Measurements from ENCODE around the gene ASNSD1.
A peak's percentile ranks its signal among the peaks of the same experiment; 100 is the strongest.

Gene ASNSD1

DNA sequence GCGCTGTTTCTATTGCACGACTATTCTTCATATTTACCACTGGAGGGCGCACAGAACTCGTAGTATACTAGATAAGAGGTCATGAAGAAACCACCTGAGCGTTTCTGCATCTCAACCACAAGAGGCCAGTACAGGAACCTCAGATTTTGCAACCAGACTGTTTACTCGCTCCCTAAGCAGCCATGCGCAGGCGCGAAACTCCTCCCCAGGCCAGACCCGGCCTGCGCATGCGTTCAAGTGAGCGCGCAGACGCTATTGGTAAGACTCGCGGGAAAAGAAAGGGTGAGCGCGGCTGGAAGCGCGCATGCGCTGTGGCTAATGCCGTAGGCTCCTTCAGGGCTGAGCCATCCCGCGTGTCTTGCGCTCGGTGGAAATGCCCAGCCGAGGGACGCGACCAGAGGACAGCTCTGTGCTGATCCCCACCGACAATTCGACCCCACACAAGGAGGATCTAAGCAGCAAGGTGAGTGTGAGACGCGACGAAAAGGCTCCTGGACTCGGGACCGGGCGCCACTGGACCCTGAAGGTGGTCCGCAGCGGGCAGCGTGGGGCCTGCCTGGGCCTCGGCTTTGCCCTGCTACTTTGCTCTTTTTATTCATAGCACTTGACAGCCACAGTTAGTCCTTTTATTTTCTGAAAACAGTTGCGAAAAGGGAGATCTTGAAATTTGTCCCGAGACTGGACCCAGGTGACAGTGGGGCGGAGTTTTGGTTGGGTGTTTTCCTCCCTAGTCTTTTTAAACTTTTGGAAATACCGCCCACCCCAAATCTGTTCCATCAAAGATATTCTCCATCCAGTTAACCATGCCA lies at the start of gene ASNSD1:
Gene ASNSD1, plus strand, starts transcription at position 312 of the 809 bp plus-strand sequence. CDS start 4,674 bp downstream, outside the sequence.
- peak; percentile 97 for DNase-seq (ENCODE audit: low spot score)

DNA sequence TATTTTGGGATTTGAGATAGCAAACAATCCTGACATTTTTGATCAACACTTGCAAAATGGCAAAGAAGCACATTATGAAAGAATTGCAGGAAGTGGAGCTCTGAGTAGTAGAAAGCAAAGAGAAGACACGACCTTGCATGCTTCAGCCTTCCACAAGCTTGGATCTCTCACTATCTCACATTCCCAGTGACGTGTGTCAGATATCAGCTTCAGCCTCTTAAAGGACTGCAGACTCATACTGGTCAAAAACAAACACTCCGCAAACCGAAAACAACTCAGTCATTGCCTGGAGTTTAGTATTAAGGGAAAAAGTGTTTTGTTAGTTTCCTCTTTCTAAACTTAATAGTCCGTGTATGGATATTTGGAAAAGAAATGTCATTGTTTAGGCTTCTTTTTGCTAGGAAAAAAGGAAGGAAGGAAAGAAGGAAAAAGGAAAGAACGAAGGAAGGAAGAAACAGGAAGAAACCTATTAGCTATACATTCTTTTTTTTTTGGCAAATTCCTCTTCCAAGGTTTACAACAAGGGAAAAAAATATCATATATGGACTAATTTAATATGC lies 48.1 kb upstream of the ASNSD1 start:
- DNase-seq (ENCODE audit: low spot score) = no peak

GRCh38 chr2:189613650-189614420 lies 47.4 kb upstream of the ASNSD1 start:
- no peak for DNase-seq (ENCODE audit: low spot score)

- DNase-seq (ENCODE audit: low spot score) = no peak
These were observed 46.7 kb upstream of the ASNSD1 start for GRCh38 chr2:189614585-189614984.

GRCh38 chr2:189618197-189618596 lies 43.1 kb upstream of the ASNSD1 start:
- no peak for DNase-seq (ENCODE audit: low spot score)

- DNase-seq (ENCODE audit: low spot score) = no peak
These were observed 39.5 kb upstream of the ASNSD1 start for GRCh38 chr2:189621781-189622180.

GRCh38 chr2:189623049-189623448 lies 38.2 kb upstream of the ASNSD1 start:
- DNase-seq (ENCODE audit: low spot score) = no peak

- DNase-seq (ENCODE audit: low spot score) = peak; percentile 20
These were observed 36.5 kb upstream of the ASNSD1 start for GRCh38 chr2:189624648-189625355.

GRCh38 chr2:189625636-189626035 lies 35.6 kb upstream of the ASNSD1 start:
- no peak for DNase-seq (ENCODE audit: low spot score)

DNA sequence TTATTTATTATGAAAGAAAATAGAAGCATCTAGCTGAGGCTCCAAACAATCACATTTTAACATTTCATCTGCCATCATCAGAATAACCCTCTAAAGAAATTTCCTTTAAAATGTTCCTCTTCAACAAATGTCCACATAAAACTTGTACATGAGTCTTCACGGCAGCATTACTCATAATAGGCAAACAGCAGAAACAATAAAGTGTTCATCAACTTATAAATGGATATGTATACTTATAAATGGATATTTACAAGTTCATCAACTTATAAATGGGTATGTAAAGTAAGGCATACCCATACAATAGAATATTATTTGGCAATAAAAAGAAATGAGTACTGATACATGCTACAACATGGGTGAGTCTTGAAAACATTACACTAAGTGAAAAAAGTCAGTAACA lies 33.5 kb upstream of the ASNSD1 start:
- no peak for DNase-seq (ENCODE audit: low spot score)

DNA sequence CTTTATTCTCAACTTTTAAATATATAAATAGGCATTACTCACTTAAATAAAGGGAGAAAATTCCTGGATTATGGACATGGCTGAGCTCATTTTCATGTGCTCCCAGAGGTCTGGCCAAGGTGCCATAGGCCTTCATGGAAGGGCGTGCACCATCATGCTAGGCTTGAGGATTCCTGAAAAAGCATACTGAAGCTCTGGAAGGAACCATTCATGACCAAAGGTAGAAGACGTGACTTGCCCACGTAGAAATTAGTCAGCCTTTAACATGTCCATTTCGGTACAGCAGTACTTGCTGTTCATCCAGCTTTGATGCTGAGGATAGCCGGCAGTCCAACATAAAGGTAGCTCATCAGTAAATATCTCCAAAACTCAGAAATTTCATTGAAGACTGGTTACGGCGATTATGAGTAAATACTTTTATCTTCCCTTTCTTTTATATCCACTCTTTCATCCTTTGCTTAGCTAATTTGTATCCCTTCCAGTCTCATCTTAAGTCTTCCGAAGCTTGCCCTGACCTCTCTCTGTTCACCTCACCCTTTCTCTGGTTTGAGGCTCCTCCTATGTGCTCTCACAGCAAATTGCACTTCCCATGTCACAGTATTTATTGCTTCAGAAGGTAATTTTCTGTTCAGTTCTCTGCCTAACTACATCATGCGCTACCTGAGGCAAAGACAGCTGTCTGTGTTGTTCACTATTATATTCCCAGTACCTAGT lies 32.3 kb upstream of the ASNSD1 start:
- DNase-seq (ENCODE audit: low spot score) = no peak

DNA sequence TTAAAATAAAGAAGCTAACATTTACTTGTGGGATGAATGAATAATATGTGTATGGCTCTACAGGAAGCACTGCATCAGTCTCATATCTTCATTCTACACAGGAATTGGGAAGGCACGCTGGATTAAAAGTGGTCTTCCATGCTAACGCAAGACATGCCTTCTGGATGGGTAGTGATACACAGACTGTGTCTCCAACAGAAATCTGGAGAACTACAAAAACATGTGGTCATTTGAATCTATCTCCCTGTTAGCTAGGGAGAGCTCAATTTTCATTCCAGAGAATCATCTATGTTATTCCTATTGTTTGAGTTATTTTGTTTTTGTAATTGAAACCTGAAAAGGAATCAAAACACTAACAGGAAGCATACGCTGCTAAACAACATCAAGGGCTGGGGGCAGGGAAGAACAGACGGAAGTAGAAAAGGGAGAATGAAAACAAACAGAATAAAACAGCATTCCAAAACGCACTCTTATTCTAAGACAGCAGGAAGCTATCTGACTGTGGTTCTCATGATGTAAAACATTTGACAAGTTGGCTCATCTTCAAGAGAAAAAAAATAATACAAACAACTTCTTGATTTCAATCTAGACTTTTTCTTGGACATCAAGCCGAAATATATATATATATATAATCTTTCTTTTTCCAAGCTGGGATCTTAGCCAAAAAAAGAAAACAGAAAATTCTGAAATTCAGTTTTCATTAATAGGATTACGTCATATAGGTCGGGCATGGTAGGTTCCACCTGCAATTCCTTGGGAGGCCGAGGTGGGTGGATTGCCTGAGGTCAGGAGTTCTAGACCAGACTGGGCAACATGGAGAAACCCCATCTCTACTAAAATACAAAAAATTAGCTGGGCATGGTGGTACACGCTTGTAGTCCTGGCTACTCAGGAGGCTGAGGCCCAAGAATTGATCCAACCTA lies 31.5 kb upstream of the ASNSD1 start:
- DNase-seq (ENCODE audit: low spot score) = no peak

DNA sequence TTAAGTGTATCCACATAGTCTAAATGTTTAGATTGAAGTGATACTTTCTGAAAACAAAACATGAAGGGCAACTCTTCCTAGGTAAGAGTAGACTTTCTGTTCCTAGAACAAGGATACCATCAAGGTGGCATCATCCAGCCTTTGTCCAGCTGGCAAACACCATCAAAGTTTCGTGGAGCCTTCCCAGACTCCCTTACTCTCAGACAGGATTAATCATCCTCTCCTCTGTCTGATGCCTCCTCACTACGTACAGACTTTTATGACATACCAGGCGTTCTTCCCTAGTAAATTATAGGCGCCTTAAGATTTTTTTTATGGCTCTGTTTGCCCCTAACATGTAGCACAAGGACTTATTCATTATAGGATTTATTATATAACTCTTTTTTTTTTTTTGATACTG lies 29.4 kb upstream of the ASNSD1 start:
- DNase-seq (ENCODE audit: low spot score) = no peak

GRCh38 chr2:189633392-189633811 lies 27.9 kb upstream of the ASNSD1 start:
- no peak for DNase-seq (ENCODE audit: low spot score)

DNA sequence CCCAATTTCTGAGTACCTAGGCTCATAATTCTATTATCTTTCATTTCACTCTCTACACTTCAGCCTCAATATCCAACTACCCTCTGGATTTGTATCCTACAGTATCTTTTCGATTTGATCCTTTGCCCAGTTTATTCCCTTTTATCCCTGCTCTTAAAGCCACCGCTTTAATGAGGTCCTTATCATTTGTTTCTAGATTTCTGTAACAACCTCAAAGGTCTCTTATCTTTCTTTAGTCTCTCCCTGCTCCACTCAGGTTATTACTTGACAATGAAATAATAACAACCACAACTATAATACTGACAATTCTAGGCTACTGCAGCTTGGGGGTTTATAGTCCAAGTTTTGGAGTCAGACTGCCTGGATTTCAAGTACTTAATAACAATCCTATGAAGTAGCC lies 25.9 kb upstream of the ASNSD1 start:
- no peak for DNase-seq (ENCODE audit: low spot score)

DNA sequence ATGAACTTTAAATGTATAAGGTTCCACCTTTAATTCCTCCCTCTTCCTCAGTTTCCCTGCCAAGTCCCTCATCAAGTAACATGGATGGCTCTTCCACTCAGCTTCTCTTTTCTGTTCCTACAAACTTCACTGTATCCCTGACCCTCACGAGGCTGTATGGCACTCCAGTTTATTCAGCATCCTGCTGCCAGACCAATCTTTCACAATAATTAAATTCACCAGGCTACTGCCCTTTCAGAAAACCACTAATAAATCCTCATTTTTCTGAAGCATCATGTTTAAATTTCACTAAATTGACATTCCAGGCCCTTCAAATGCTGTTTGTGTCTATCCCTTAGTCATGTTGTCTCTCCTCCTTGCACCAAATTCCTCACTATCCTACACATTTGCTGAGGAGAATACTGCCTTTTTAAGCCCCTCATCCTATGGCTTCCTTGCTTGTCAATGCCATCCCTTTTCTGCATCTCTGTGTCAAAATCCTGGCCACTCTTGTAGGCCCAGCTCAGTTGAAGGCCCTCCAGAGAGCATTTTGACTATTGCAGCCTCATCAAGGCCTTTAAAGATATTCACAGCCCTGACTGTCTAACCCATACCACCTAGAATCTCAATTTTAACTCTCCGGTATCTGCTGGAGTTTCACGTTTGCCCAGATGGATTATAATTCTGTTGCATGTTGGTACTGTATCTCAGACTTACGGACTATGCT lies 22.8 kb upstream of the ASNSD1 start:
- no peak for DNase-seq (ENCODE audit: low spot score)

- no peak for DNase-seq (ENCODE audit: low spot score)
These were observed 22.2 kb upstream of the ASNSD1 start for GRCh38 chr2:189639007-189639609.

DNA sequence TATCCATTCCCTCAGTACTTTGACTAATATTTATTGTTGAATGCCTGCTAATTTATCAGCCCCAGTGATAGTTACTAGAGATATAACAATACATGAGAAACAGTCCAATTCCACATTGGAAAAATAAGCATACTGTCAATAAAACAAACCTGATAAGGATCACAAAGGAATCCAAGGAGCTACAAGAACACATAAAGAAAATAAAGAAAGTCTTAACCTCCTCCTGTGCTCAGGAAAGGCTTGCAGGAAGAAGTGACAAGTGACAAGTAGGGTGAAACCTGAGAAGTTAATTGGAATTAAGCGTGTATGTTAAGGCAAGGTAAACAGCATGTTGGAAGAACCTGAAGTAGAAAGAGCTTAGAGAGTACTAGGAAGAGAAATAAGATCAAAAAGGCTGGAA lies 20.3 kb upstream of the ASNSD1 start:
- DNase-seq (ENCODE audit: low spot score) = peak; percentile 41

DNA sequence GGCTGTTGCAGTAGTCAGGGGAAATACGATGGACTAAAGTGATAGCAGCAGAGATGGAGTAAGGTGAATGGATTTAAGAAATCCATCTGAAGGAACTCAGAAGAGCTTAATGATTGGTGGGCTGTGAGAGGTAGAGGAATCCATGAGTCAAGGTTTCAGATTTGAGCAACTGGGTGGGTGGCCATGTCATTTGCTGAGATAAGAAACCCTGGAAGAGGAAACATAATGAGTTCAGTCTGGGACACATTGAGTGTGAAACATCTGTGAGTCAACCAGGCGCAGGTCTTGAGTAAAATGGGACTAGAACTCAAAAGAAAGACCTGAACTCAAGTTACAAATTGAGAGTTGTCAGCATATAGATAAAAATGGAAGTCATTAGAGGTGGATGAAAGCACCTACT lies 19.7 kb upstream of the ASNSD1 start:
- DNase-seq (ENCODE audit: low spot score) = no peak

- DNase-seq (ENCODE audit: low spot score) = no peak
These were observed 14.7 kb upstream of the ASNSD1 start for GRCh38 chr2:189646521-189646920.

Measured in iPS-NIHi11 (cell line).